ENCODE data around the gene RRM2. TPM values are rescaled to one million over a fixed set of nuclear protein-coding genes. Genes with fewer than 3 reads are reported as not detected.

Gene RRM2
- total RNA-seq, 1 experiment from 2014 or later, result 330 TPM

DNA sequence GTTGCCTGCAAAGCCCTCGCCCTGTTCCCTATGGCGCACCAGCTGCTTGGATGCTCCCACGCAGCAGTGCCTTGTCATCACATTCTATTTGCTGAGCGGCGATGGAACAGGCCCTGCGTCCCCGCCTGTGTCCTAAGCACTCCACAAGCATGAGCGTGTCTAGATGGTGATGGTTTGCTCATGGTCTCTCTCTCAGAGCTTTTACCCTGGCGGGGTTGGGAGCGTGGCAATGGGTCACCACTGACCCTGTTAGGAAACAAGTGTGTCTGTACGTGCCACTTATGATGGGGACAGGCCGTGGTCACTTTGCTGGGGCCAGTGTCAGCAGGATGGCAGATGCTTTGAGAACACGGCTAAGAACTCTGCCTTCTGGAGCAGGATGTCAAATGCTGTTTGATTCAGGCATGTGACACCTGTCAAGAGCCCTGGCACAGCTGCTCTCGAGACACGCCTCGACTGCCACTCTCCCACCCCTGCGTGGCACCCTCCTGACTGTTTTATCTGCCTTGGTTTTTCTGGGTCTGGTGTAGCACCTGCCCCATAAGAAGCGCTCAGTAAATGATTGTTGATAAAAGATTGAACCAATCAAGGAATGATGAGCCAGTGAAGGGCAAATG, 44.2 kb downstream of the RRM2 start:
- H3K4me2 ChIP-seq (ENCODE audit: low read length), result no peak overlapping the region
- TF ChIP-seq JUND (IDR thresholded peaks at IDR 0.05) (no peak), SRF (IDR thresholded peaks at IDR 0.05; ENCODE audit: low read depth) (no peak), CBX3 (IDR thresholded peaks at IDR 0.05; ENCODE audit: low read depth) (no peak), SP1 (IDR thresholded peaks at IDR 0.05; ENCODE audit: low read depth) (no peak), EZH2phosphoT487 (IDR thresholded peaks at IDR 0.05; ENCODE audit: borderline replicate concordance) (no peak), POLR2A (IDR thresholded peaks at IDR 0.05; ENCODE audit: borderline replicate concordance, extremely low read depth, insufficient read depth, insufficient read length) (no peak), CEBPB (IDR thresholded peaks at IDR 0.05; ENCODE audit: low read depth) (no peak), EGR1 (IDR thresholded peaks at IDR 0.05; ENCODE audit: low read depth) (no peak), ELF1 (IDR thresholded peaks at IDR 0.05; ENCODE audit: borderline replicate concordance, low read depth) (no peak), SIN3A (IDR thresholded peaks at IDR 0.05; ENCODE audit: low read depth) (no peak), POLR2AphosphoS5 (IDR thresholded peaks at IDR 0.05; ENCODE audit: low read depth, low read length) (no peak), ATF3 (IDR thresholded peaks at IDR 0.05) (no peak), MAX (IDR thresholded peaks at IDR 0.05) (no peak), YY1 (IDR thresholded peaks at IDR 0.05; ENCODE audit: extremely low read depth, insufficient replicate concordance, low read depth, low read length) (no peak), RAD21 (IDR thresholded peaks at IDR 0.05; ENCODE audit: low read depth) (no peak)
- TF ChIP-seq, protein P1, sequence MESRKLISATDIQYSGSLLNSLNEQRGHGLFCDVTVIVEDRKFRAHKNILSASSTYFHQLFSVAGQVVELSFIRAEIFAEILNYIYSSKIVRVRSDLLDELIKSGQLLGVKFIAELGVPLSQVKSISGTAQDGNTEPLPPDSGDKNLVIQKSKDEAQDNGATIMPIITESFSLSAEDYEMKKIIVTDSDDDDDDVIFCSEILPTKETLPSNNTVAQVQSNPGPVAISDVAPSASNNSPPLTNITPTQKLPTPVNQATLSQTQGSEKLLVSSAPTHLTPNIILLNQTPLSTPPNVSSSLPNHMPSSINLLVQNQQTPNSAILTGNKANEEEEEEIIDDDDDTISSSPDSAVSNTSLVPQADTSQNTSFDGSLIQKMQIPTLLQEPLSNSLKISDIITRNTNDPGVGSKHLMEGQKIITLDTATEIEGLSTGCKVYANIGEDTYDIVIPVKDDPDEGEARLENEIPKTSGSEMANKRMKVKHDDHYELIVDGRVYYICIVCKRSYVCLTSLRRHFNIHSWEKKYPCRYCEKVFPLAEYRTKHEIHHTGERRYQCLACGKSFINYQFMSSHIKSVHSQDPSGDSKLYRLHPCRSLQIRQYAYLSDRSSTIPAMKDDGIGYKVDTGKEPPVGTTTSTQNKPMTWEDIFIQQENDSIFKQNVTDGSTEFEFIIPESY (IDR thresholded peaks at IDR 0.05; ENCODE audit: extremely low read depth, insufficient replicate concordance, low read length), result no peak
- no peaks in the 10 kb centered on the region for H3K27me3 ChIP-seq (ENCODE audit: insufficient read depth, low read length)
- ChIA-PET POLR2A (no interaction called here), RAD21 (ENCODE audit: low non-redundant PET in 1 of 2, low total read pairs in 2 of 2, uncharacterized antibody in 2 of 2, unreplicated experiment in 2 of 2) (no interaction called here), CTCF (no interaction called here)
- no peaks in the 10 kb centered on the region for H3K79me2 ChIP-seq (ENCODE audit: insufficient read depth, low read length)
- no peaks in the 10 kb centered on the region for H3K9me2 ChIP-seq (ENCODE audit: insufficient read depth)
- no TSS peak for BruUV-seq (replicated peaks)
- H2AFZ ChIP-seq (ENCODE audit: low read depth, low read length, poor library complexity, severe bottlenecking), result no peak overlapping the region
- H3K27ac ChIP-seq (ENCODE audit: low read depth, low read length), result no peak overlapping the region
- no peak overlapping the region for H3K4me3 ChIP-seq (replicated peaks in 1 of 2; ENCODE audit: low read depth in 1 of 2, low read length in 2 of 2)
- peaks cover 16 to 34% of the 10 kb centered on the region in 2 experiments for H3K4me1 ChIP-seq (ENCODE audit: control insufficient read depth in 1 of 2, insufficient read depth in 2 of 2, low read length in 2 of 2)
- no peak overlapping the region for H3K9ac ChIP-seq (ENCODE audit: low read length)
- H3K9me3 ChIP-seq (ENCODE audit: control insufficient read depth in 1 of 2, insufficient read depth in 1 of 2, low read depth in 1 of 2, low read length in 2 of 2), result no peaks in the 10 kb centered on the region
- no peaks in the 10 kb centered on the region for H3K36me3 ChIP-seq (ENCODE audit: control insufficient read depth in 1 of 2, insufficient read depth in 2 of 2, low read length in 2 of 2)
- no peaks in the 10 kb centered on the region for H4K20me1 ChIP-seq (ENCODE audit: insufficient read depth)
- ATAC-seq (no peak), DNase-seq (ENCODE audit: low read depth, low spot score) (no peak)
- intact Hi-C loops (cut with micrococcal nuclease), result no loop called here

Data from HCT116 (cell line).